Measurements from ENCODE around the gene KLHDC7A. TPM values are rescaled to one million over a fixed set of nuclear protein-coding genes. Genes with fewer than 3 reads are reported as not detected.

KLHDC7A gene
- total and polyA plus RNA-seq, 2 of the 4 experiments (the other 2 are of a cell fraction): not detected

DNA sequence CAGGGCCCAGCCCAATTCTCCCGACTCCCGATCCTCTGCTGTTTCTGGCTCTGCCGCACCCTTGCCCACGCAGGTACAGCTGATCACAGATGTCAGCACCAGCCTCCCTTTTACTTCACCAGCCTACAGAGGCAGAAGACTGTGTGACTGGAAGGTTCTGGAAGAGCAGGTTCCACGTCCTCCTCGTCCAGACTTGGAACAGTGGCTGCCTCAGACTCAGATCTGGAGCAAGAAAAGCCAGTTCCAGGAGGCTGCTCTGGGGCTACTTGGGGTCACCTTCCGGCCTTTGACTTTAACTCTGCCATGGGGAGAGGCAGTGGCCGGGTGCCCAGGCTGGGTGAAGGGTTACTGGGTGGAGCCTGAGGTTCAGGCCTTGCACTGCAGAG lies 16.1 kb upstream of the KLHDC7A start:
- no peak overlapping the region for H2AFZ ChIP-seq (replicated peaks; ENCODE audit: low read length, poor library complexity)
- in situ Hi-C loops (cut with MboI; ENCODE audit: low sequenced_read_pairs) (no loop called here), dilution Hi-C loops (cut with HindIII; ENCODE audit: low sequenced_read_pairs, unreplicated experiment) (no loop called here), intact Hi-C loops (cut with micrococcal nuclease) (no loop called here)
- no peak overlapping the region for H3K14ac ChIP-seq (replicated peaks; ENCODE audit: low read depth, low read length)
- H4K5ac ChIP-seq (ENCODE audit: low read depth, low read length): no peak overlapping the region
- H3K9ac ChIP-seq (ENCODE audit: low read depth, low read length): no peak overlapping the region
- H2BK15ac ChIP-seq (ENCODE audit: low read depth, low read length): no peak overlapping the region
- H4K91ac ChIP-seq (ENCODE audit: insufficient read depth, low read depth, low read length): no peak overlapping the region
- no peaks in the 10 kb centered on the region for H3K79me1 ChIP-seq (ENCODE audit: low read depth in 1 of 2, low read length in 2 of 2)
- DNase-seq (no peak), ATAC-seq (ENCODE audit: low read depth) (no peak)
- no peak overlapping the region for H2BK20ac ChIP-seq (ENCODE audit: low read depth, low read length)
- no CpG with 5 or more reads among the region's 8 CpGs for WGBS, 2 experiments (ENCODE audit: extremely low coverage in 2 of 2, insufficient read length in 1 of 2)
- peaks cover 28% of the 10 kb centered on the region for H3K9me3 ChIP-seq (ENCODE audit: control insufficient read depth, insufficient read depth, low read length)
- no peaks in the 10 kb centered on the region for H3K4me1 ChIP-seq (ENCODE audit: control insufficient read depth, insufficient read depth, low read length)
- no peaks in the 10 kb centered on the region for H4K20me1 ChIP-seq (ENCODE audit: insufficient read depth, low read length)
- TF ChIP-seq CEBPB (IDR thresholded peaks at IDR 0.05; ENCODE audit: low read depth, low read length) (no peak), MXI1 (IDR thresholded peaks at IDR 0.05; ENCODE audit: borderline replicate concordance, low read depth, low read length) (no peak), MAZ (IDR thresholded peaks at IDR 0.05; ENCODE audit: borderline replicate concordance, low read depth, low read length) (no peak), SMC3 (IDR thresholded peaks at IDR 0.05; ENCODE audit: low read depth, low read length) (no peak), RCOR1 (IDR thresholded peaks at IDR 0.05; ENCODE audit: insufficient replicate concordance, low read length) (no peak), POLR2A (IDR thresholded peaks at IDR 0.05; ENCODE audit: low read depth, low read length) (no peak), FOS (IDR thresholded peaks at IDR 0.05; ENCODE audit: low read depth, low read length) (no peak), MAFK (IDR thresholded peaks at IDR 0.05; ENCODE audit: low read depth, low read length) (no peak), RFX5 (IDR thresholded peaks at IDR 0.05; ENCODE audit: low read depth, low read length) (no peak), BHLHE40 (IDR thresholded peaks at IDR 0.05; ENCODE audit: low read depth, low read length) (no peak), NFE2L2 (IDR thresholded peaks at IDR 0.05; ENCODE audit: low read depth, low read length) (no peak), CHD1 (IDR thresholded peaks at IDR 0.05; ENCODE audit: low read depth, low read length) (no peak), RAD21 (IDR thresholded peaks at IDR 0.05; ENCODE audit: low read length) (no peak)
- TF ChIP-seq, protein P1, sequence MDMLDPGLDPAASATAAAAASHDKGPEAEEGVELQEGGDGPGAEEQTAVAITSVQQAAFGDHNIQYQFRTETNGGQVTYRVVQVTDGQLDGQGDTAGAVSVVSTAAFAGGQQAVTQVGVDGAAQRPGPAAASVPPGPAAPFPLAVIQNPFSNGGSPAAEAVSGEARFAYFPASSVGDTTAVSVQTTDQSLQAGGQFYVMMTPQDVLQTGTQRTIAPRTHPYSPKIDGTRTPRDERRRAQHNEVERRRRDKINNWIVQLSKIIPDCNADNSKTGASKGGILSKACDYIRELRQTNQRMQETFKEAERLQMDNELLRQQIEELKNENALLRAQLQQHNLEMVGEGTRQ (IDR thresholded peaks at IDR 0.05; ENCODE audit: low read depth, low read length): no peak
- TF ChIP-seq, protein P2, sequence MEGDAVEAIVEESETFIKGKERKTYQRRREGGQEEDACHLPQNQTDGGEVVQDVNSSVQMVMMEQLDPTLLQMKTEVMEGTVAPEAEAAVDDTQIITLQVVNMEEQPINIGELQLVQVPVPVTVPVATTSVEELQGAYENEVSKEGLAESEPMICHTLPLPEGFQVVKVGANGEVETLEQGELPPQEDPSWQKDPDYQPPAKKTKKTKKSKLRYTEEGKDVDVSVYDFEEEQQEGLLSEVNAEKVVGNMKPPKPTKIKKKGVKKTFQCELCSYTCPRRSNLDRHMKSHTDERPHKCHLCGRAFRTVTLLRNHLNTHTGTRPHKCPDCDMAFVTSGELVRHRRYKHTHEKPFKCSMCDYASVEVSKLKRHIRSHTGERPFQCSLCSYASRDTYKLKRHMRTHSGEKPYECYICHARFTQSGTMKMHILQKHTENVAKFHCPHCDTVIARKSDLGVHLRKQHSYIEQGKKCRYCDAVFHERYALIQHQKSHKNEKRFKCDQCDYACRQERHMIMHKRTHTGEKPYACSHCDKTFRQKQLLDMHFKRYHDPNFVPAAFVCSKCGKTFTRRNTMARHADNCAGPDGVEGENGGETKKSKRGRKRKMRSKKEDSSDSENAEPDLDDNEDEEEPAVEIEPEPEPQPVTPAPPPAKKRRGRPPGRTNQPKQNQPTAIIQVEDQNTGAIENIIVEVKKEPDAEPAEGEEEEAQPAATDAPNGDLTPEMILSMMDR (conservative IDR thresholded peaks at IDR 0.05; ENCODE audit: low read depth, low read length): no peak
- no peak overlapping the region for H3K4me2 ChIP-seq (ENCODE audit: low read depth, low read length)
- no peak overlapping the region for H3K56ac ChIP-seq (ENCODE audit: extremely low read depth, insufficient read depth, low read length)
- no peaks in the 10 kb centered on the region for H3K27me3 ChIP-seq (ENCODE audit: control insufficient read depth, insufficient read depth, low read length)
- H3K18ac ChIP-seq (ENCODE audit: low read depth, low read length): no peak overlapping the region
- H2AK9ac ChIP-seq (replicated peaks; ENCODE audit: low read depth, low read length, poor library complexity): no peak overlapping the region
- H2BK5ac ChIP-seq (ENCODE audit: low read depth, low read length, poor library complexity, severe bottlenecking): no peak overlapping the region
- no peak overlapping the region for H3K27ac ChIP-seq (ENCODE audit: insufficient read depth, low read length)
- ChIA-PET POLR2A (ENCODE audit: unreplicated experiment) (no interaction called here), CTCF (no interaction called here)
- H2BK120ac ChIP-seq (ENCODE audit: low read depth, low read length): no peak overlapping the region
- no peaks in the 10 kb centered on the region for H3K36me3 ChIP-seq (ENCODE audit: control insufficient read depth, insufficient read depth, low read length)
- no peak overlapping the region for H3K4ac ChIP-seq (ENCODE audit: low read depth, low read length)
- BruUV-seq (replicated peaks): no TSS peak
- no peak overlapping the region for H3K23ac ChIP-seq (ENCODE audit: low read depth, low read length)
- H3K4me3 ChIP-seq (ENCODE audit: insufficient read depth, low read depth, low read length): no peak overlapping the region
- H3K9me1 ChIP-seq (ENCODE audit: insufficient read depth, low read length): no peaks in the 10 kb centered on the region
- no peak overlapping the region for H2AK5ac ChIP-seq (ENCODE audit: low read depth, low read length)
- H4K8ac ChIP-seq (ENCODE audit: low read depth in 2 of 2, low read length in 2 of 2): no peak overlapping the region

Measured in IMR-90 (cell line).